ENCODE data around the gene C1orf35. TPM values are rescaled to one million over a fixed set of nuclear protein-coding genes. Genes with fewer than 3 reads are reported as not detected.

C1orf35 gene
- polyA plus RNA-seq, 3 donors: 6.9 to 34.2 (median 10.6) TPM

- H3K36me3 ChIP-seq (replicated peaks in 1 of 2; ENCODE audit: control insufficient read depth in 1 of 2, insufficient read depth in 2 of 2, low read length in 2 of 2): no peaks in the 10 kb centered on the region
- no peak overlapping the region for H3K27ac Mint-ChIP-seq
- no peak overlapping the region for H3K27ac ChIP-seq (ENCODE audit: low read depth in 1 of 2, low read length in 2 of 2)
- no peak overlapping the region for H3K4me3 Mint-ChIP-seq
- H3K36me3 Mint-ChIP-seq: no peaks in the 10 kb centered on the region
- no peak overlapping the region for H2AFZ ChIP-seq (ENCODE audit: insufficient read depth, low read depth, low read length, poor library complexity, severe bottlenecking)
- no peak overlapping the region for H3K9ac ChIP-seq (ENCODE audit: insufficient read depth, low read length, poor library complexity, severe bottlenecking)
- intact Hi-C loops (cut with micrococcal nuclease): no loop called here
- peaks cover 0 to 2% (median 0%) of the 10 kb centered on the region in 7 donors for H3K9me3 Mint-ChIP-seq
- no peak overlapping the region for H3K4me2 ChIP-seq (replicated peaks; ENCODE audit: extremely low read depth, low read length, poor library complexity, severe bottlenecking)
- H4K20me1 ChIP-seq (ENCODE audit: insufficient read depth, low read length): peaks cover 22% of the 10 kb centered on the region
- WGBS (ENCODE audit: insufficient coverage): 64% methylated on average over 5 of the region's 5 CpGs
- no peak for TF ChIP-seq CTCF (IDR thresholded peaks at IDR 0.05)
- H3K79me2 ChIP-seq (ENCODE audit: insufficient read depth, low read length): no peaks in the 10 kb centered on the region
- no peaks in the 10 kb centered on the region for H3K4me1 ChIP-seq (ENCODE audit: control insufficient read depth in 1 of 2, insufficient read depth in 2 of 2, low read length in 2 of 2)
- peaks cover 12 to 28% (median 12%) of the 10 kb centered on the region in 3 donors for H3K27me3 Mint-ChIP-seq (ENCODE audit: low read depth in 3 of 3)
- no peak for DNase-seq
- no peaks in the 10 kb centered on the region for H3K9me3 ChIP-seq (replicated peaks in 1 of 2; ENCODE audit: control insufficient read depth in 1 of 2, insufficient read depth in 1 of 2, low read length in 2 of 2)
- H3K27me3 ChIP-seq (ENCODE audit: control insufficient read depth in 2 of 2, insufficient read depth in 2 of 2, low read length in 2 of 2): peaks cover 4 to 7% of the 10 kb centered on the region in 2 donors
- H3K4me1 Mint-ChIP-seq: no peaks in the 10 kb centered on the region
- no peak overlapping the region for H3K4me3 ChIP-seq (replicated peaks in 1 of 3; ENCODE audit: low read depth in 2 of 3, low read length in 3 of 3)
Measured at GRCh38 chr1:228072658-228073043, 30.5 kb downstream of the C1orf35 start.

- no peak for DNase-seq
Measured at GRCh38 chr1:228071839-228072657, 31.1 kb downstream of the C1orf35 start.

More at GRCh38 chr1:228071839-228072657, 31.1 kb downstream of the C1orf35 start:
- 79% methylated on average over 7 of the region's 7 CpGs for WGBS (ENCODE audit: insufficient coverage)
- no peak for TF ChIP-seq CTCF (IDR thresholded peaks at IDR 0.05)
- no peaks in the 10 kb centered on the region for H3K36me3 Mint-ChIP-seq
- intact Hi-C loops (cut with micrococcal nuclease): no loop called here
- Histone ChIP-seq H3K27me3 (ENCODE audit: control insufficient read depth in 2 of 2, insufficient read depth in 2 of 2, low read length in 2 of 2) (peaks cover 4 to 12% of the 10 kb centered on the region in 2 donors), H3K9me3 (replicated peaks in 1 of 2; ENCODE audit: control insufficient read depth in 1 of 2, insufficient read depth in 1 of 2, low read length in 2 of 2) (no peaks in the 10 kb centered on the region), H3K4me2 (replicated peaks; ENCODE audit: extremely low read depth, low read length, poor library complexity, severe bottlenecking) (no peak overlapping the region), H3K79me2 (ENCODE audit: insufficient read depth, low read length) (no peaks in the 10 kb centered on the region), H2AFZ (ENCODE audit: insufficient read depth, low read depth, low read length, poor library complexity, severe bottlenecking) (no peak overlapping the region), H3K27ac (ENCODE audit: low read depth in 1 of 2, low read length in 2 of 2) (no peak overlapping the region), H3K9ac (ENCODE audit: insufficient read depth, low read length, poor library complexity, severe bottlenecking) (no peak overlapping the region), H3K4me3 (replicated peaks in 1 of 3; ENCODE audit: low read depth in 2 of 3, low read length in 3 of 3) (no peak overlapping the region), H4K20me1 (ENCODE audit: insufficient read depth, low read length) (peaks cover 19% of the 10 kb centered on the region), H3K36me3 (replicated peaks in 1 of 2; ENCODE audit: control insufficient read depth in 1 of 2, insufficient read depth in 2 of 2, low read length in 2 of 2) (no peaks in the 10 kb centered on the region), H3K4me1 (ENCODE audit: control insufficient read depth in 1 of 2, insufficient read depth in 2 of 2, low read length in 2 of 2) (no peaks in the 10 kb centered on the region)
- H3K27ac Mint-ChIP-seq: no peak overlapping the region
- peaks cover 14 to 31% (median 15%) of the 10 kb centered on the region in 3 donors for H3K27me3 Mint-ChIP-seq (ENCODE audit: low read depth in 3 of 3)
- peaks cover 0 to 2% (median 0%) of the 10 kb centered on the region in 7 donors for H3K9me3 Mint-ChIP-seq
- H3K4me3 Mint-ChIP-seq: no peak overlapping the region
- H3K4me1 Mint-ChIP-seq: no peaks in the 10 kb centered on the region

Data from CD14-positive monocyte (primary cell).